ENCODE measurements around the gene RNASE1.

- TF ChIP-seq CTCF (IDR thresholded peaks at IDR 0.05) = peak in 3 of 4 experiments; percentile 15 to 37 (median 29)
- TF ChIP-seq EP300 (IDR thresholded peaks at IDR 0.05) = no peak
Measured at GRCh38 chr14:20836668-20837338, 34.2 kb upstream of the RNASE1 start.

All from gastroesophageal sphincter (tissue), 3 donors.